ENCODE measurements around the gene MYBPHL.

MYBPHL gene

GRCh38 chr1:109262231-109263055 lies 44.4 kb downstream of the MYBPHL start:
- Histone ChIP-seq H3K4me3 (IDR thresholded peaks at IDR 0.05; ENCODE audit: insufficient read depth, low read depth, low read length) (no peak overlapping the region), H3K9ac (no peak overlapping the region), H3K36me3 (ENCODE audit: insufficient read depth) (no peaks in the 10 kb centered on the region), H3K27ac (no peak overlapping the region), H3K4me1 (ENCODE audit: low read depth, poor library complexity, severe bottlenecking) (no peaks in the 10 kb centered on the region), H3K4me2 (no peak overlapping the region), H3K27me3 (ENCODE audit: insufficient read depth, low read depth) (no peaks in the 10 kb centered on the region), H4K20me1 (ENCODE audit: insufficient read depth) (no peaks in the 10 kb centered on the region), H2AFZ (ENCODE audit: low read depth) (no peak overlapping the region), H3K79me2 (ENCODE audit: insufficient read depth, low read depth) (no peaks in the 10 kb centered on the region)
- no peak for TF ChIP-seq CTCF (conservative IDR thresholded peaks at IDR 0.05; ENCODE audit: low read depth, low read length)

GRCh38 chr1:109261578-109261977 lies 45.2 kb downstream of the MYBPHL start:
- Histone ChIP-seq H3K9ac (no peak overlapping the region), H2AFZ (ENCODE audit: low read depth) (no peak overlapping the region), H3K4me2 (no peak overlapping the region), H3K27me3 (ENCODE audit: insufficient read depth, low read depth) (no peaks in the 10 kb centered on the region), H3K4me1 (ENCODE audit: low read depth, poor library complexity, severe bottlenecking) (no peaks in the 10 kb centered on the region), H4K20me1 (ENCODE audit: insufficient read depth) (no peaks in the 10 kb centered on the region), H3K27ac (no peak overlapping the region), H3K79me2 (ENCODE audit: insufficient read depth, low read depth) (no peaks in the 10 kb centered on the region), H3K4me3 (IDR thresholded peaks at IDR 0.05; ENCODE audit: insufficient read depth, low read depth, low read length) (no peak overlapping the region), H3K36me3 (ENCODE audit: insufficient read depth) (no peaks in the 10 kb centered on the region)
- TF ChIP-seq CTCF (conservative IDR thresholded peaks at IDR 0.05; ENCODE audit: low read depth, low read length): no peak

GRCh38 chr1:109261006-109261405 lies 45.8 kb downstream of the MYBPHL start:
- Histone ChIP-seq H3K4me3 (IDR thresholded peaks at IDR 0.05; ENCODE audit: insufficient read depth, low read depth, low read length) (no peak overlapping the region), H3K36me3 (ENCODE audit: insufficient read depth) (no peaks in the 10 kb centered on the region), H3K27me3 (ENCODE audit: insufficient read depth, low read depth) (no peaks in the 10 kb centered on the region), H3K9ac (no peak overlapping the region), H3K4me2 (no peak overlapping the region), H2AFZ (ENCODE audit: low read depth) (no peak overlapping the region), H4K20me1 (ENCODE audit: insufficient read depth) (no peaks in the 10 kb centered on the region), H3K79me2 (ENCODE audit: insufficient read depth, low read depth) (no peaks in the 10 kb centered on the region), H3K27ac (no peak overlapping the region), H3K4me1 (ENCODE audit: low read depth, poor library complexity, severe bottlenecking) (no peaks in the 10 kb centered on the region)
- no peak for TF ChIP-seq CTCF (conservative IDR thresholded peaks at IDR 0.05; ENCODE audit: low read depth, low read length)

- Histone ChIP-seq H4K20me1 (ENCODE audit: insufficient read depth) (no peaks in the 10 kb centered on the region), H3K4me1 (ENCODE audit: low read depth, poor library complexity, severe bottlenecking) (no peaks in the 10 kb centered on the region), H3K27me3 (ENCODE audit: insufficient read depth, low read depth) (no peaks in the 10 kb centered on the region), H3K9ac (no peak overlapping the region), H3K4me3 (IDR thresholded peaks at IDR 0.05; ENCODE audit: insufficient read depth, low read depth, low read length) (no peak overlapping the region), H3K4me2 (no peak overlapping the region), H3K79me2 (ENCODE audit: insufficient read depth, low read depth) (no peaks in the 10 kb centered on the region), H2AFZ (ENCODE audit: low read depth) (no peak overlapping the region), H3K27ac (no peak overlapping the region), H3K36me3 (ENCODE audit: insufficient read depth) (no peaks in the 10 kb centered on the region)
- no peak for TF ChIP-seq CTCF (conservative IDR thresholded peaks at IDR 0.05; ENCODE audit: low read depth, low read length)
These were observed 46.9 kb downstream of the MYBPHL start for GRCh38 chr1:109259674-109260557.
